Small intestine (tissue), 7 donors: Measurements from ENCODE around the gene ADGRF4. TPM values are rescaled to one million over a fixed set of nuclear protein-coding genes. Genes with fewer than 3 reads are reported as not detected.
"Not testable (repeated sequence)": the region's sequence is repeated elsewhere in the genome, so short reads cannot be mapped to it uniquely, and the experiment has no call there.

Source experiments
- DNase-seq, 2 donors: peaks; one replicate each; pipeline versions ENCODE4 v3.0.0 to v3.0.0-alpha.2; 2013
- FAIRE-seq: peaks from 2 replicates; lab custom pipeline; 2012; peaks lifted over from hg19 to GRCh38; lab: Jason Lieb, UNC
- H3K27ac ChIP-seq, 3 donors: one replicate each; pipeline ENCODE4 v1.5.1; 2013; ENCODE audit warnings: low read length in 2 of 3, mild to moderate bottlenecking in 2 of 3, control low read depth in 1 of 3, inconsistent platforms in 1 of 3, low read depth in 1 of 3, moderate library complexity in 1 of 3
- H3K27me3 ChIP-seq, 3 donors: one replicate each; pipeline ENCODE4 v1.6.1; 2013; ENCODE audit warnings: low read length in 3 of 3, inconsistent platforms in 1 of 3; ENCODE audit not compliant: control insufficient read depth in 3 of 3, insufficient read depth in 3 of 3
- H3K36me3 ChIP-seq, 3 donors: one replicate each; pipeline ENCODE4 v1.6.1; 2013; ENCODE audit warnings: low read length in 3 of 3, inconsistent platforms in 1 of 3, low read depth in 1 of 3, mild to moderate bottlenecking in 1 of 3, moderate library complexity in 1 of 3; ENCODE audit not compliant: control insufficient read depth in 3 of 3, insufficient read depth in 2 of 3
- H3K4me1 ChIP-seq, 3 donors: one replicate each; pipeline ENCODE4 v1.6.1; 2013; ENCODE audit warnings: low read length in 2 of 3, inconsistent platforms in 1 of 3, low read depth in 1 of 3, mild to moderate bottlenecking in 1 of 3, moderate library complexity in 1 of 3; ENCODE audit not compliant: control insufficient read depth in 3 of 3, insufficient read depth in 2 of 3
- H3K4me3 ChIP-seq, 3 donors: one replicate each; pipeline ENCODE4 v1.5.1; 2013; ENCODE audit warnings: low read length in 3 of 3, control low read depth in 1 of 3, inconsistent platforms in 1 of 3, low read depth in 1 of 3, mild to moderate bottlenecking in 1 of 3, moderate library complexity in 1 of 3
- H3K9me3 ChIP-seq, 2 donors: one replicate each; pipeline ENCODE4 v1.6.1; 2013; ENCODE audit warnings: low read depth in 1 of 2, low read length in 1 of 2; ENCODE audit not compliant: control insufficient read depth in 2 of 2, insufficient read depth in 1 of 2
- WGBS, 3 donors: extraction: QIAGEN DNeasy Blood & Tissue Kit; methylation state at CpG; one replicate each; pipeline ENCODE4 v1.1.7; 2013; 5-methylcytosine and 5-hydroxymethylcytosine counted together
- polyA plus RNA-seq, 4 donors: library from polyadenylated mRNA; stranded (reverse) in 3 of 4; unstranded in 1 of 4; fragments of 200-250 nt in 3 of 4; fragments of 120-200 nt in 1 of 4; gene quantifications; one replicate each; pipeline versions ENCODE4 v1.2.1 to v1.2.3, GENCODE V29; 2013
- donor health status: healthy with polysubstance abuse.
- donor health status: control.
- donor health status: control.
- donor health status: Bipolar disorder and iron deficiency.
- donor health status: healthy.

Gene ADGRF4
- polyA plus RNA-seq, 4 donors = 6.0 TPM; not detected in 3

DNA sequence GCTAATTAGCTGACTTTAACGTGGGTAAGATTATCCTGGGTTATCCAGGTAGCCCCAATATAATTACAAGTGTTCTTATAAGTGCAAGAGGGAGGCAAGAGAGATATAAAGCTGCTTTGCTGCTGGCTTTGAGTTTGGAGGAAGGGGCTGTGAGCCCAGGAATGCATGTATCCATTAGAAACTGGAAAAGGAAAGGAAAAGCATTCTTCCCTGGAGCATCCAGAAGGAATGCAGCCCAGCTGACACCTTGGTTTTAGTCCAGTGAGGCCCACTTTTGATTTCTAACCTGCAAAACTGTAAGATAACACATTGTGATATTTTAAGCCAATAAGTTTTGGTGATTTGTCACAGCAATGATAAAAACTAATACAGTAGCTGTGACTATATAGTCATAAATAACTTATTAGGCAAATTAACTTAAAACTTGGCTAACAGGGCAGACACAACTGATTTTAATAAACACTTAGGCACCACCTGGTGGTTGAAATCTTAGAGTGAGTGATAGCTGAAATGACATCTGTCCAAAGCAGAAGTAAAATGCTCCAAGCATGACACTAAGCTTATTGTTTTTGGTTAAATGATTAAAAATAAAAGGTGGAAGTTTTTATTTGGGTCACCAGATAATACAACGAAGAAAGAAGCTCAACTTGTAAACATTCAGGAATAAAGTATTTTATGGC lies 35.6 kb downstream of the ADGRF4 start:
- no peak for FAIRE-seq
- no peaks in the 10 kb centered on the region for H3K9me3 ChIP-seq
- no peak overlapping the region for H3K4me3 ChIP-seq
- 12 to 37% (median 28%) methylated on average over 2 of the region's 2 CpGs for WGBS, 3 donors
- peak; percentile 41 to 53 for DNase-seq
- H3K27ac ChIP-seq = no peak overlapping the region
- H3K36me3 ChIP-seq = no peaks in the 10 kb centered on the region
- H3K27me3 ChIP-seq = no peaks in the 10 kb centered on the region
- peaks cover 0 to 2% (median 0%) of the 10 kb centered on the region in 3 donors for H3K4me1 ChIP-seq

GRCh38 chr6:47734831-47735481 lies 36.6 kb downstream of the ADGRF4 start:
- no peaks in the 10 kb centered on the region for H3K36me3 ChIP-seq
- FAIRE-seq = no peak
- 72 to 80% (median 73%) methylated on average over 4 of the region's 4 CpGs for WGBS, 3 donors
- no peaks in the 10 kb centered on the region for H3K9me3 ChIP-seq
- H3K4me3 ChIP-seq = no peak overlapping the region
- H3K27ac ChIP-seq = no peak overlapping the region
- no peaks in the 10 kb centered on the region for H3K4me1 ChIP-seq
- no peak for DNase-seq
- H3K27me3 ChIP-seq = no peaks in the 10 kb centered on the region

DNA sequence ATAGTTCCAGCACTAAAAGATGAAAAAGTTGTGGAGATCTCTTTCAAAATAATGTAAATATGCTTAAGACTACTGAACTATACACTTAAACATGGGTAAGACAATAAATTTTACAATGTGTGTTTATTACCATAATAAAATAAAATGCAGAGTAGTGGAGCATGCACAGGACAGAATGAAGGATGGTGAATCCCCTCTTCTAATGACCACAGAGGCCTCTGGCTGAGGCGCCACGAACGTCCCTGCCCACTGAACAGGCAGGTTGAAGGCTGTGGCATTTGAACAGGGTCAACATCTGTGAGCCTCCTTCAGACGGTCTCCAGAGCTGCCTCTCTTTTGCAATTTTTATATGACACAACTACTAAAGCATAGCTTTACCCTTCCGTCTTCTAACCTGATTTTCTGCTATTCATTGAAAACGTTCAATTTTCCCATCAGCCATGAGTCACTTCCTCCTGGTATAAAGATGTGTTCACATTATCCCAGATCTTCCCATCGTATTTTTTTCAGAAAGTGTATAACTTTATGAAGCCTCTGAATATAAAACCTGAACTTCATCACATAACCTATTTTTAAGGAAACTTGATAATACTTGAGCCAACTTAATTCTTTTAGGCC lies 37.8 kb downstream of the ADGRF4 start:
- no peak overlapping the region for H3K27ac ChIP-seq
- H3K4me1 ChIP-seq = no peaks in the 10 kb centered on the region
- H3K9me3 ChIP-seq = no peaks in the 10 kb centered on the region
- FAIRE-seq (no peak), DNase-seq (peak in 1 of 2 donors; percentile 21)
- no peaks in the 10 kb centered on the region for H3K27me3 ChIP-seq
- 41 to 65% (median 58%) methylated on average over 7 of the region's 7 CpGs for WGBS, 3 donors
- no peak overlapping the region for H3K4me3 ChIP-seq
- no peaks in the 10 kb centered on the region for H3K36me3 ChIP-seq

DNA sequence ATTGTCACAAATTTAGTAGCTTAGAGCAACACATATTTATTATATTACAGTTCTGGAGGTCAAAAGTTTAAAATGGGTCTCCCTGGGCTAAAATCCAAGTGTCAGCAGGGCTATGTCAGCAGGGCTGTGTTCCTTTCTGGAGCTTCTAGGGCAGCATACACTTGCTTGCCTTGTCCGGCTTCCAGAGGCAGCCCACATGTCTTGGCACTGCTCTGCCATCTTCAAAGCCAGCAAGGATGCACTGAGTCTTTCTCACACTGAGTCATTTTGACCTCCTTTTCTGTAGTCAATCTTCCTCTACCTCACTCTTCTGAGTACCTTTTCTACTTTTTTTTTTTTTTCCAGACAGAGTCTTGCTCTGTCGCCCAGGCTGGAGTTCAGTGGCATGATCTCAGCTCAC lies 39.0 kb downstream of the ADGRF4 start:
- no peak for FAIRE-seq
- Histone ChIP-seq H3K36me3 (no peaks in the 10 kb centered on the region), H3K27ac (no peak overlapping the region), H3K4me3 (no peak overlapping the region), H3K27me3 (no peaks in the 10 kb centered on the region), H3K9me3 (no peaks in the 10 kb centered on the region), H3K4me1 (no peaks in the 10 kb centered on the region)
- 86 to 93% (median 91%) methylated on average over 2 of the region's 2 CpGs for WGBS, 3 donors
- DNase-seq = no peak

- WGBS, 3 donors = 68 to 85% (median 75%) methylated on average over 1 of the region's 1 CpG
- FAIRE-seq = no peak
Observed at GRCh38 chr6:47740714-47741113, 42.3 kb downstream of the ADGRF4 start.

GRCh38 chr6:47741807-47742206 lies 43.4 kb downstream of the ADGRF4 start:
- Histone ChIP-seq H3K9me3 (no peaks in the 10 kb centered on the region), H3K36me3 (no peaks in the 10 kb centered on the region), H3K27ac (no peak overlapping the region), H3K27me3 (no peaks in the 10 kb centered on the region), H3K4me1 (no peaks in the 10 kb centered on the region), H3K4me3 (no peak overlapping the region)
- FAIRE-seq (no peak), DNase-seq (peak in 1 of 2 donors; percentile 6)
- 48 to 55% (median 49%) methylated on average over 2 of the region's 2 CpGs for WGBS, 3 donors

More at GRCh38 chr6:47740714-47741113, 42.3 kb downstream of the ADGRF4 start:
- Histone ChIP-seq H3K4me3 (no peak overlapping the region), H3K9me3 (no peaks in the 10 kb centered on the region), H3K27me3 (no peaks in the 10 kb centered on the region), H3K4me1 (no peaks in the 10 kb centered on the region), H3K27ac (no peak overlapping the region), H3K36me3 (no peaks in the 10 kb centered on the region)
- DNase-seq = no peak

GRCh38 chr6:47743744-47744143 lies 45.4 kb downstream of the ADGRF4 start:
- Histone ChIP-seq H3K4me3 (no peak overlapping the region), H3K4me1 (no peaks in the 10 kb centered on the region), H3K27me3 (no peaks in the 10 kb centered on the region), H3K36me3 (no peaks in the 10 kb centered on the region), H3K27ac (no peak overlapping the region), H3K9me3 (no peaks in the 10 kb centered on the region)
- FAIRE-seq = no peak
- DNase-seq = no peak

- 93 to 96% (median 94%) methylated on average over 3 of the region's 3 CpGs for WGBS, 3 donors
- not testable (repeated sequence) for H3K36me3 ChIP-seq, FAIRE-seq, H3K9me3 ChIP-seq, DNase-seq, H3K4me1 ChIP-seq, H3K27me3 ChIP-seq, H3K4me3 ChIP-seq, H3K27ac ChIP-seq
Observed at GRCh38 chr6:47745269-47745668, 46.9 kb downstream of the ADGRF4 start.
